GM18507 (cell line): ENCODE measurements around the gene BMERB1.
"Not testable (repeated sequence)": the region's sequence is repeated elsewhere in the genome, so short reads cannot be mapped to it uniquely, and the experiment has no call there.

Experiments used
- DNase-seq: peaks from one replicate; pipeline ENCODE4 v3.0.0; 2011; ENCODE audit warnings: low read depth; ENCODE audit not compliant: insufficient read length; ENCODE audit errors: extremely low spot score
- FAIRE-seq: peaks from 2 replicates; lab custom pipeline; 2011; peaks lifted over from hg19 to GRCh38; lab: Jason Lieb, UNC

The BMERB1 gene

DNA sequence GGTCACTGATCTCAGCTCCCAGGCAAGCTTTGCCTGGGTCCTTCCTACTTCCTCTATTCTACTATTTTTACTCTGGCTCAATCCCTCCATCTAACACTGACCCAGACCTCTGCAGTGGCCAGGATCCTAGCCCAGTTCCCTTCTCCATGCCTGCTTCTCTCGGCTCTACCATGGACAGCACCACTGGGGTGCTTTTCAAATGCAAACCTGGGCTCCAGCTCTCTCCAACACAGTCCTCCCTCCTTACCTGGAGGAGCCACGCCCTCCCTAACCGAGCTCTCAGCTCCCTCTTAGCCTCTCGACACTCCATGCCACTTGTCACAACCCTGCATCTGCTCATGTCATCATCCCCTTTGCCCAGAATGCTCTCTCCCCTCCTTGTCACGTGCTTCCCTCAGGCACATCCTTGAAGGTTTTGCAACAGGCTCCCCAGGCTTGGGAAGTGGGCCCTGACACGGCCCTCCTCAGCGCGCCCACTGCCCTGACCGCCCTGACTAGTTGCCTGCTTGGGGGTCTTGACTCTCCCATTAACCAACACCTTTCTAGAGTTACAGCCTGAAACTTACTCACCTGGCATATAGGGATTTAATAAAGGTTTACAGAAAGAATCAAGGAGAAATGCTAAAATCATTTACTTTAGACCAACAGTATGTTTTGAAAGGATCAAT, 167.0 kb downstream of the BMERB1 start:
- DNase-seq, result no peak
- FAIRE-seq, result no peak

DNA sequence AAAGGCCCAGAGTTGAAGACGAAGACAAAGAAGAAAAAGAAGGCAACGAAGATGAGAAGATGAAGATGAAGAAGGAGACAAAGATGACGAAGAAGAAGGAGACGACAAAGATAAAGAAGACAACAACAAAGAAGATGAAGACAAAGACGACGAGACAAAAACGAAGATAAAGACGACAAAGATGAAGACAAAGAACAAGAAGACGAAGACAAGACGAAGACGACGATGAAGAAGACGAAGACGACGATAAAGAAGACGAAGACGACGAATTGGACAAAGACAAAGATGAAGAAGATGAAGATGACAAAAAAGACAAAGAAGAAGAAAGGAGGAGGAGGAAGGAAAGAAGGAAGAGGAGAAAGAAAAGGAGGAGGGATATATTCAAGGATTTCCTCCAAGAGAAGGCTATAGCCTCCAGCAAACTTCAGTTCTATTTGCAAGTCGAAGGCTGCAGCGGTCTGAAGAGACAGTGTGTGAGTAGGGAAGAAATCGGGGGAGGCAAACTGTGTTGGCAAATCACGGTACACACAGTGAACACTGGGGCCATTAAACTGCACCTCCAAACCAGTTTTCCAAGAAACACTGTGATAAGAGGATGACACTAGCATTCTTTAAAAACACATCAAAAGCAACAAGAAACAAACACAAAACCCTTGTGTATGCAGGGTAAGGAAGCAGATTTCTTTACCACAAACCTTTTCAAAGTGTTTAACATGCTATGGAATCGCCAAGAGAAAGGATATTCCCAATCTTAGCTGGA, 168.1 kb downstream of the BMERB1 start:
- FAIRE-seq (no peak), DNase-seq (no peak)

DNA sequence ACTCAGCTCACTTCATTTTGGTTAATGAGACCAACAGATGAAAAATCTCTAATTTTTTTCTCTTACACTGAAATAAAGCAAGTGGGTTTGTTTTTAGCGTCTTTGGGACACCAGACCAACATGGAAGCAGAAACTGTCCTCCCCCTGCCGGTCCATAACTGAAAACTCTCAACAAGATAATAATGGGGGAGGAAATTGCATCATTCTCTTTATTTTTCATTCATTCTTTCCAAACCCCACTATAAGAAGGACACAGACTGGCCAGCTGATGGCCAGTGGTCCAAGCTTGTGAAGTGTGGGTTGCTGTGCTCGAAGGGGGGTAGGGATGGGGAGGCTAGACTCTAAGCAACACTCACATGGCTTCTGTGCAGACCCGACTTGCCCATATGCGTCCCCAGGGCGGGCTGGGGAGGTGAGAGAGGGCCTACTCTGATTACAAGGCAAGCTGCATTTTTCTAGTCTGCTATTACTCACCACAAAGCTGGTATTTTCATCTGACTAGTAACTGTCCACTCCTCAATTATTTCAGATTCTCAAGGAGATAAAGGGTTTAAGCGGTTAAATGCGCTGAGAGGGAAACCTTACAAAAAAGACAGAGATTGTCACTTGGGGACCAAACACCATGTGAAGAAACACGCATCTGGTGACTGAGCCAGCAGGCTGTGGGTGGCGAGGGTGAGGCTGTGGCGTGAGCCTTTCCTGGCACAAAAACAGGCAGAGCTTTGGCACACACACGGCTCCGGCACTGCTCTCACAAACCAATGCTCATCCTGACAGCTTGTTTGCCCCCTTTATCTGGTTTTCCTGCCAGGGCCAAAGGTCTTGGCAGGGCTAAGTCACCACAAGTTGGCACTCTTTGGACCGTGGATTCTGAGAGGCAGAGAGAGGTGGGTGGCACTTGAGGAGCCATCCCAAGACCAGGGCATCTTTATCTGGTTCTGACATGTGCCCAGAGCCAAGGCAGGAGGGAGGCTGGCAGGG, 170.4 kb downstream of the BMERB1 start:
- no peak for DNase-seq
- FAIRE-seq, result no peak

DNA sequence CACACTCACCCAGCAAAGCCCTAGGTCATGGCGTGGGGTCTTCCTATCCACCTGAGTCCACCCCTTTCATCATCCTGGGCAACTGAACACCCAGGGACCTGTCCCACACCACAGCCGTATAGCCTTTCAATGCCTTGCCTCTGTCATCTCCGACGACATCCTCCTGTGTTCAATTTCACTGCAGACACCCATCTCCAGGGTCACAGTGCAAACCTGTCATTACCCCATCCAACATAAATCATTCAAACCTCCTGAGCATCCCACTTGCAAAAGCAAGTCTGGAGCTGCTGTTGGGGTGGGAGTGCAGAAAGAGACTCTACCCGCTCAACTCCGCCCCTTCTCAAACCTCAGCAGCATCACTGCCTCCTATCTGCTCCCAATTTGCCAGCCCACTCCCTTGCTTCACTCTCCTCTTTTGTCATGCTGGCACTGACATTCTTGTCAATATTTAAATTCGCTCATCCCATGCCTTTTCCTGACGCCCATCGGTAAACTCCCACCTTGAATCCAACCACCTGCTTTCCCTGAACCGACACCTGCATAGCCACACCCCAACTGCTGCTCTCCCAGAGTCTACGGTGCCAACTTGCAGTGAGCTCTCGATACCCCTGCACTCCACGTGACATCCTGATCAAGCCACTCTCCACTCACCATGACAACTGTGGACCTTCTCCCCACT, 171.6 kb downstream of the BMERB1 start:
- no peak for FAIRE-seq
- DNase-seq, result no peak

DNA sequence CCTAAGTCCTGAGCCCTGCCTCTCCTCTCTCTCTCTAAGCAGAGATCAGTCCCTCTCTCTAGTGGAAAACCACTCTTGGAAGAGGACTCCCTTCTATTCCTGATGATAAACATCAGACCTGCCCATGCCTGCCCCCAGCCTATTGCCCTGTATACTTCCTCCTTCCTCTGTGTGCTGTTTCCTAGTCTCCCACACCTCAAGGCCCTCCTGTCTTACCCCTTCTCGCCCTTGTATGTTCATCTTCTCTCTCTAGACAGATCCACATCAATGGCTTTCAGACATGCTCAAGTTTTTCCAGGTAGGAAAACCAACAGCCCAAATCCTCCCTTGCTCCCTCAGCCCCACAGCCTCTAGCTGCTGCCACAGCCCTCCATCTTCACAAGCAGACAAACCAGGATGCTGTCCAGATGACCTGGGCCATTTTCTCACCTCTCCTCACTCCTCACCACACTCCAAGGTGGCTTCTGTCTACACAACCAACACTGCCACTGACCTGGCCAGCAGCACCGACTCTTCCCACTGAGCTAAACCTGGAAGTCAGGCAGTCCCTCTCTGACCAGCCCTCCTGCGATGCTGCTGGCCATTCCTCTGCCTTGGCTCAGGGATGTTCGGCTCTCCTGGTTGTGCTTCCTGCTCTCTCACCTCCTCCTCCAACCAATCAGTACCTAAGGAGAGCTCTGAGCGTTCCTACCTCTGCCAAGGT, 172.3 kb downstream of the BMERB1 start:
- DNase-seq, result no peak
- FAIRE-seq, result no peak

DNA sequence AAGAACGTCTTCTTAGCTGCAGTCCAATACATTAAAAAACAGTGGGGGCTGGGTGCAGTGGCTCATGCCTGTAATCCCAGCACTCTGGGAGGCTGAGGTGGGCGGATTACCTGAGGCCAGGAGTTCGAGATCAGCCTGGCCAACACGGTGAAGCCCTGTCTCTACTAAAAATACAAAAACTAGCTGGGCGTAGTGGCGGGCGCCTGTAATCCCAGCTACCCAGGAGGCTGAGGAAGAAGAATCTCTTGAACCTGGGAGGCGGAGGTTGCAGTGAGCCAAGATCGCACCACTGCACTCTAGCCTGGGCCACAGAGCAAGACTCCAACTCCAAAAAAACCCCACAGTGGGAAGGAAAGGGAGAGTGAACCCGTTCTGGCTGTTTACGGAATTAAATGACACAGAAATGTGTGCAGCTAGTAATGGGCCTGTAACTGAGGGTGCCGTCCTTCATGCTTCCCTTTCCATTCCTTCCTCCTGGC, 172.9 kb downstream of the BMERB1 start:
- FAIRE-seq, DNase-seq: not testable (repeated sequence)

DNA sequence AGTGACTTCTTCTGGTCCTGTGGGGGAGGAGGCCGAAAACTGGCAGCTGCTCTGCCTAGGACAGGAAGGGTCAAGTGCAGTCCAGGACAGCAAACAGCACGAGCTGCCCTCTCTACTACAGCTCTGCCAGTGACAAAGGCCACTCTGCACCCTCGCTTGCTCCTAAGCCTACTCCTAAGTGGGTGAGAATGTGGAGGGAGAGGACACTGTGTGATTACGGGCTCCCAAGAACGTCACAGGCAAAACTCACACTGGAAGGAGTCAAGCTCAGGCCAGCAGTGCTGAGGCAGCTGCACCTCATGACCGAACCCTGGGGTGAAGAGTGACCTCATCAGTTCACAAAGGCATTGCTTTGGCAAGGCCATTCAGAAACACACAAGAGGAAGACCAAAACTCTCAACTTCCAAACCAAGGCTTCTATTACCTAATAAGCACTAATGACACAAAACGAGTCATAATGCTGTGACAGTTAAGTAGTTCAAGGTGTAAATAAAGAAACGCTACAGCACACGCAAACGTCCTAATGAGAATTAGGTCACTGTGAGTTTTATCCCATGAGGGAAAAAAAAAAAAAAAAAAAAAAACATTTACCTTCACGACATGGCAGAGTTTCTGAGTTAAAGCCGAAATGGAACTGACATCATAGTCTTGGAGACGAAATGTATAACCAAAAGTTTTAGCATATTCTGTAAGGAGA, 173.5 kb downstream of the BMERB1 start:
- FAIRE-seq, result no peak
- no peak for DNase-seq

DNA sequence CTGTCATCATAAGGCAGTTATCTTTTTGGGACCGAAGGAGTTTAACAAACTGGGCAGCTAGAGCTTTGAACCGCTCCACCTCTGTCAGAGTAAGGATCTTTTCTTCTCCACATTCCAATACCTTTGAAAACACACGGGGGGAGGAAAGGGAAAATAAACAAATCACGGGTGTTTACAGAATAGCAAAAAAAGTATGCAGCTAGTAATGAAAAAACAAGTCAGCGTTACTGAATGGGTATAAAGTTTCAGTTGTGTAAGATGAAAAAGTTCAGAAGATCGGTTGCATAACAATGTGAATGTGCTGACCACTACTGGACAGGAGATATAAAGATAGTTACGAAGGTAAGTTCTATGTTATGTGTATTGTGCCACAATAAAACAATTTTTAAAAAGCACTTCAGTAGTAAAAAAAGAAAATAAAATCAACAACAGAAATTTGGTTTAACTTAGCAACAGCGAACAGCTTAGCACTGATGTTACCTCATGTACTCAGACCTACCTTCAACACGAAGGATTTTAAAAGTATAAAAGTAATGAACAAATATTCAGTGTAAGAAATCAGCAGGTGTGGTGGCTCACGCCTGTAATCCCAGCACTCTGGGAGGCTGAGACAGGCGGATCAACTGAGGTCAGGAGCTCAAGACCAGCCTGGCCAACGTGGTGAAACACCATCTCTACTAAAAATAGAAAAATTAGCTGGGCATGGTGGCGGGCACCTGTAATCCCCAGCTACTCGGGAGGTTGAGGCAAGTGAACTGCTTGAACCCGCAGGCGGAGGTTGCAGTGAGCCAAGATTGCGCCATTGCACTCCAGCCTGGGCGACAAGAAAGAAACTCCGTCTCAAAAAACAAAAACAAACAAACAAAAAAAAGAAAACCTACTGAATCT, 174.3 kb downstream of the BMERB1 start:
- no peak for DNase-seq
- no peak for FAIRE-seq

DNA sequence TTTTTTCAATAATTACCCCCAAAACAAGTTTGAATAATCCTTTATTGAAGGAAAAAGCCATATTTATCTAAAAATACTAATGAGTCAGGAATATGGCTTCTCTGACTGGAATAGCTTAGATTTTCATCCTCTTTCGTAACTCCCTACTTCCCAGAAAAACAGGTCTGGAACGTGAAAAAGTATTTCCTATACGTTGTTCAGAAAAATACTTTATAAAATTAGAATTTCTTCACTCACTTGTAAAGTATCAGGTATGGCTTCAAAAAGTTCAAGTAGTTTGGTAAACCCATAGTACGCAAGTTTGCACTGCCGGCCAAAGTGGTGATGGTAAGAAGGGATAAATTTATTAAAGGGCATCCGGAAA, 174.9 kb downstream of the BMERB1 start:
- FAIRE-seq (no peak), DNase-seq (no peak)

DNA sequence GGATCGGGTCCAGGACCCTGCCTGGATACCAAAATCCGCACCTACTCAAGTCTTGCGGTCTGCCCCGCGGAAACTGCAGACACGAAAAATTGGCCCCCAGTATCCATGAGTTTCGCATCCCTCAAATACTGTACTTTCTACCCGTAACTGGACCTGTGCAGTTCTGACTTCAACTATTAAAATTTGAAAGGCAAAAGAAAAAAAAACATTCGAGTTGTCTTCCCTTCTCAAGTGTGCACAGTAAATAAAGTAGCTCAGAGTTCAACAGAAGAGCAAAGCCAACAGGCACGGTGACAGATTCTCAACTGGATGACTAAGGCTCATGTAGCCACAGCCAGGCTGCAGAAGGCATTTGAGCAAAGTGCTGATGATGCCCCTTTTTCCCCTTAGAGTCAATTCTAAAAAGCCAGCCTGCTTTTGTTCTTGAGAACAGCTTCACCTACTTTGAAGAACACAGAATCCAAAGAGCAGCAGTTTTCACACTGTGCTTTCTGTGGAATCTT, 176.0 kb downstream of the BMERB1 start:
- DNase-seq (no peak), FAIRE-seq (no peak)

DNA sequence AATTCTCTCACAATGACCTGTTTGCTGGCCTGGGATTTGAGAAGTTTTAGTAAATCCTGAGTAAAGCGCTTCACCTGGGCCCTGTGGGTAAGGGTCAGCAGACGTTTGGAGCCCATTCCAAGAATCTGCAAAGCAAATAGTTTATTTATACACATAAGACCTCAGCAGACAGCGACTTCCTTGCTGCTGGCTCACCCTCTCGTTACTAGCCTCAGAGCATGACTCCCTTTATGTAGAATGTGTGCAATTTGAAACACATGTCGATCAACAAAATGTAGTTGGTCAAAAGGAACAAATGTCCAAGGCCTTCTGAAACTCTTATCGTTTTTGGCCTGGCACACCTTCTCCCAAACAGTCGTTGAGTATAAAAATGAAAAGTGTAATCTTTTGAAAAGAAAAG, 177.2 kb downstream of the BMERB1 start:
- FAIRE-seq (no peak), DNase-seq (no peak)

DNA sequence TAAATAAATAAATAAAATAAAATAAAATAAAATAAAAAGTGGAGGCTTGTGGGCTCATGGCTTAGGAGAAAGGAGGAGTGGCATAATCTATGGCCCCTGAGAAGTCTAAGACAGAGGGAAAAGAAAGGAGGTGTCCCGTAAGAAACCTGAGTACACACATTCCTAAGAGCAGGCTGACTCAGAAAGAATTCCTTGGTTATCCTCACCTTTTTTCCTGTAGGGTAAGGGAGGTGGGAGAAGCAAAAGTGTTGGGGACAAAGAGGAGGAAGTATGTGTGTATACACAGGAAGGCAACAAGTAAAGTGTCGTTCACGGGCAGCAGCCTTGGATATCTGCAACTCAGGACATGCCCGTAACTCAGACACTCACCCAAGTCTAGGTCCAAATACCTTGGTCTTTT, 179.3 kb downstream of the BMERB1 start:
- DNase-seq, result no peak
- FAIRE-seq, result no peak

DNA sequence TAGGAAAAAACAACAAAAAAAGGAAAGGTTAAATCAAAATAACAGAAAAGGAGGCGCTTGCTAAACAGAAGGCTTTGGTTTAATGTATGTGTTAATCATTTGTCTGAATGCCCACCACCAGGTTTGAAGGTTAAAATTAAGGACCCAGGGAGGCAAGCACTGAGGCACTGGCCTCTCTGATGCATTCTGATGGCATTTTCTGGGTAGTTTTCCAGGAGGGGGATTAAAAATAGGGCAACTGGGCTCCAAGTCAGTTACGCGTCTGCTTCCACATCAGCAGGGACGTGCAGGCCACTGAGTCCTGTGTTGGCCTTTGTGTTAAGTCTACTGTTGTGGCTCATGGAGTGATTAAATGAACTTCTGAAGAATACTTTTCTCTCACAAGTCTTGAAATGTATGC, 181.6 kb downstream of the BMERB1 start:
- no peak for FAIRE-seq
- no peak for DNase-seq

DNA sequence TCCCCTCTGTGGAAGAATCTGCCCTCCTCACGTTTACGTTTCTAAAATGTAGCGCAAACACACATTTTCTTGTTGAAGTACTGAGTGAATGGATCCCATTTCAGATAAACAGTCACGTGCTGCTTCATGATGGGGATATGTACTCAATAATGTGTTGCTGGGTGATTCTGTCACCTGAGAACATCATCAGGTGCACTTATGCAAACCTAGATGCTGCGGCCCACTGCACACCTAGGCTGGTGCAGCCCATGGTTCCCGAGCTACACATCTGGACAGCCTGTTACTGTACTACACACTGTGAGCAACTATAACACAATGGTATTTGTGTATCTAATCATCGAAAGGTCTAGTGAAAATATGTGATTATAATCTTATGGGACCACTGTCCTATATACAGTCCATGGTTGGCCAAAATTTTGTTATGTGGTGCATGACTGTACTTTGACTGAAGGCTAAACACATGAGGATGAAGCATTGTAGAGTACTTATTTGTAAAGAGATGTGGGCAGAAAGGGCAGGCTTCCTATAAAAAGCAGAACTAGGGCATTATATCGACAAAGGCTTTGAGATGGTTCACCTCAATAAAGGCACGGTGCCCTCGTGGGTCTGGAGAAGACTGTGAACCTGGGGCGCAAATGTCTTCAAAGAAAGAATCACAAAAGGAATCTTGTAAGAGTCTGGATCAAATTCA, 182.2 kb downstream of the BMERB1 start:
- FAIRE-seq (no peak), DNase-seq (no peak)

DNA sequence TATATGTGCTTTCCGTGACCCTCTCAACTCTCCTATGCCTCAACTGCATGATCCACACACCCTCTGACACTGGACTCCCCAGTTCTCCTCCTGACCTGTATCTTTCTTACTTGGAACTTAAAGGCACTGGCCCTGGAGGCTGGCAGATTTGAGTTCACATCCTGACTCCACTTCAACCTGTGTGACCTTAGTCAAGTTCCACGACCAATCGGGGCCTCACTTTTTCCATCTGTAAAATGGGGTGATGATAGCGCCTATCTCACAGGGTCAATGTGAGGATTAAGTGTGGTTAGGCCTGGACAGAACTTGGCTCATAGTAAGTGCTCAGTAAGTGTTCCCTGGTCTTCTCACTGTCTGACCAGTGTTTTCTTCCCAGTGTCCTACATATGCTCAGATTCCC, 183.5 kb downstream of the BMERB1 start:
- no peak for FAIRE-seq

DNA sequence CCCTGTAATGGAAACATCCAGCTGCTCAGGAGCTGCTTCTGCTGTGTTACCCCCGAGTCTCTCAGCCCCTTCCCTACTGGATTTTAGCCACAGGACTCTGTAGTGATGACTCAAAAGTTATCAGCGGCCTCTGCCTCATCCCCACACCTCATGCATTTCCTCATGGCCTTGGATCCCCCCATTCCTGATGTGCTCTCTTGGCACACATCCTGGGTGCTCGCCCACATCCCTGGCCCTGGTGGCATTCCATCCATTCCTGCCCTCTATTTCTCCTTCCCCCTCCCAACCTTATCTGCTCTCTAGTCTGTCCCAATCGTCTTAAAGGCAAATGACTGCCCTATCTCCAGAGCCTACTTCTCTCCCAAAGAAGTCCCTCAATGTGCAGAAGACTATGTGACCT, 184.0 kb downstream of the BMERB1 start:
- DNase-seq (no peak), FAIRE-seq (no peak)

More for the DNA sequence above, 183.5 kb downstream of the BMERB1 start:
- DNase-seq, result no peak
